Activated T-cell treated with anti-CD3 and anti-CD28 coated beads, Interleukin-2, amount 50 U/mL, for 24 hours (primary cell): ENCODE results near the gene CEACAM1.
A peak's percentile ranks its signal among the peaks of the same experiment; 100 is the strongest.
"Not testable (repeated sequence)": the region's sequence is repeated elsewhere in the genome, so short reads cannot be mapped to it uniquely, and the experiment has no call there.

ENCODE experiments used
- DNase-seq: peaks from one replicate; pipeline ENCODE4 v3.0.0-alpha.2; 2020
- H3K27ac Mint-ChIP-seq: 2 replicates; pipeline ENCODE4 v1.8.0; 2020; ENCODE audit warnings: mild to moderate bottlenecking, mixed read lengths
- H3K27me3 Mint-ChIP-seq: 2 replicates; pipeline ENCODE4 v1.8.0; 2020; ENCODE audit warnings: mixed read lengths
- H3K36me3 Mint-ChIP-seq: 2 replicates; pipeline ENCODE4 v1.8.0; 2020; ENCODE audit warnings: low read depth, mixed read lengths
- H3K4me1 Mint-ChIP-seq: 2 replicates; pipeline ENCODE4 v1.8.0; 2020; ENCODE audit warnings: low read depth, mixed read lengths
- H3K4me3 Mint-ChIP-seq: 2 replicates; pipeline ENCODE4 v1.8.0; 2020; ENCODE audit warnings: mild to moderate bottlenecking, moderate library complexity, mixed read lengths
- H3K9me3 Mint-ChIP-seq: 2 replicates; pipeline ENCODE4 v1.8.0; 2020; ENCODE audit warnings: mixed read lengths

Gene CEACAM1

GRCh38 chr19:42508892-42509444, 19.3 kb downstream of the CEACAM1 start:
- no peak overlapping the region for H3K4me3 Mint-ChIP-seq
- H3K4me1 Mint-ChIP-seq = peaks cover 38% of the 10 kb centered on the region
- no peak for DNase-seq
- peaks cover 8% of the 10 kb centered on the region for H3K36me3 Mint-ChIP-seq
- H3K27ac Mint-ChIP-seq = peak overlapping the region; percentile 39
- H3K27me3 Mint-ChIP-seq = no peaks in the 10 kb centered on the region
- H3K9me3 Mint-ChIP-seq = no peaks in the 10 kb centered on the region

GRCh38 chr19:42505066-42505465, 23.2 kb downstream of the CEACAM1 start:
- no peak overlapping the region for H3K27ac Mint-ChIP-seq
- H3K27me3 Mint-ChIP-seq = no peaks in the 10 kb centered on the region
- no peak overlapping the region for H3K4me3 Mint-ChIP-seq
- peaks cover 26% of the 10 kb centered on the region for H3K4me1 Mint-ChIP-seq
- no peaks in the 10 kb centered on the region for H3K9me3 Mint-ChIP-seq
- no peak for DNase-seq
- peaks cover 3% of the 10 kb centered on the region for H3K36me3 Mint-ChIP-seq

- Mint-ChIP-seq H3K27ac (no peak overlapping the region), H3K36me3 (no peaks in the 10 kb centered on the region), H3K9me3 (no peaks in the 10 kb centered on the region), H3K27me3 (no peaks in the 10 kb centered on the region), H3K4me3 (no peak overlapping the region), H3K4me1 (peaks cover 23% of the 10 kb centered on the region)
- DNase-seq = no peak
Observed at GRCh38 chr19:42501733-42502132, 26.5 kb downstream of the CEACAM1 start.

- H3K4me1 Mint-ChIP-seq = peaks cover 22% of the 10 kb centered on the region
- H3K27ac Mint-ChIP-seq, H3K4me3 Mint-ChIP-seq, H3K9me3 Mint-ChIP-seq, H3K36me3 Mint-ChIP-seq, H3K27me3 Mint-ChIP-seq, DNase-seq: not testable (repeated sequence)
Observed at GRCh38 chr19:42501243-42501642, 27.0 kb downstream of the CEACAM1 start.

GRCh38 chr19:42498169-42498757, 30.0 kb downstream of the CEACAM1 start:
- Mint-ChIP-seq H3K27me3 (no peaks in the 10 kb centered on the region), H3K27ac (no peak overlapping the region), H3K4me3 (no peak overlapping the region), H3K9me3 (no peaks in the 10 kb centered on the region), H3K36me3 (no peaks in the 10 kb centered on the region), H3K4me1 (peaks cover 13% of the 10 kb centered on the region)
- no peak for DNase-seq

- Mint-ChIP-seq H3K4me3 (no peak overlapping the region), H3K27me3 (no peaks in the 10 kb centered on the region)
Observed at GRCh38 chr19:42497492-42498168, 30.7 kb downstream of the CEACAM1 start.

GRCh38 chr19:42496460-42497133, 31.7 kb downstream of the CEACAM1 start:
- no peaks in the 10 kb centered on the region for H3K36me3 Mint-ChIP-seq
- H3K9me3 Mint-ChIP-seq = no peaks in the 10 kb centered on the region
- no peak for DNase-seq
- H3K27me3 Mint-ChIP-seq = no peaks in the 10 kb centered on the region
- peaks cover 8% of the 10 kb centered on the region for H3K4me1 Mint-ChIP-seq
- no peak overlapping the region for H3K27ac Mint-ChIP-seq
- H3K4me3 Mint-ChIP-seq = no peak overlapping the region

More at GRCh38 chr19:42497492-42498168, 30.7 kb downstream of the CEACAM1 start:
- Mint-ChIP-seq H3K4me1 (peaks cover 13% of the 10 kb centered on the region), H3K27ac (no peak overlapping the region), H3K36me3 (no peaks in the 10 kb centered on the region), H3K9me3 (no peaks in the 10 kb centered on the region)
- DNase-seq = no peak

- no peaks in the 10 kb centered on the region for H3K9me3 Mint-ChIP-seq
- no peak overlapping the region for H3K4me3 Mint-ChIP-seq
- no peak for DNase-seq
Observed at GRCh38 chr19:42495663-42496062, 32.6 kb downstream of the CEACAM1 start.

GRCh38 chr19:42494321-42494720, 34.0 kb downstream of the CEACAM1 start:
- no peak for DNase-seq
- Mint-ChIP-seq H3K36me3 (no peaks in the 10 kb centered on the region), H3K9me3 (no peaks in the 10 kb centered on the region), H3K4me3 (no peak overlapping the region), H3K27me3 (no peaks in the 10 kb centered on the region), H3K4me1 (peaks cover 8% of the 10 kb centered on the region), H3K27ac (no peak overlapping the region)

More at GRCh38 chr19:42495663-42496062, 32.6 kb downstream of the CEACAM1 start:
- H3K36me3 Mint-ChIP-seq = no peaks in the 10 kb centered on the region
- H3K27me3 Mint-ChIP-seq = no peaks in the 10 kb centered on the region
- H3K27ac Mint-ChIP-seq = no peak overlapping the region
- peaks cover 8% of the 10 kb centered on the region for H3K4me1 Mint-ChIP-seq

- no peak overlapping the region for H3K27ac Mint-ChIP-seq
- DNase-seq = no peak
- H3K36me3 Mint-ChIP-seq = no peaks in the 10 kb centered on the region
- no peaks in the 10 kb centered on the region for H3K27me3 Mint-ChIP-seq
- H3K4me3 Mint-ChIP-seq = no peak overlapping the region
- no peaks in the 10 kb centered on the region for H3K9me3 Mint-ChIP-seq
- H3K4me1 Mint-ChIP-seq = peaks cover 8% of the 10 kb centered on the region
Observed at GRCh38 chr19:42488783-42489521, 39.3 kb downstream of the CEACAM1 start.

- Mint-ChIP-seq H3K4me1 (peaks cover 11% of the 10 kb centered on the region), H3K9me3 (no peaks in the 10 kb centered on the region), H3K27me3 (no peaks in the 10 kb centered on the region), H3K27ac (no peak overlapping the region), H3K36me3 (no peaks in the 10 kb centered on the region), H3K4me3 (no peak overlapping the region)
- no peak for DNase-seq
Observed at GRCh38 chr19:42487798-42488178, 40.5 kb downstream of the CEACAM1 start.

GRCh38 chr19:42487032-42487797, 41.1 kb downstream of the CEACAM1 start:
- no peak overlapping the region for H3K4me3 Mint-ChIP-seq
- no peaks in the 10 kb centered on the region for H3K27me3 Mint-ChIP-seq
- no peak for DNase-seq
- no peaks in the 10 kb centered on the region for H3K36me3 Mint-ChIP-seq
- H3K9me3 Mint-ChIP-seq = no peaks in the 10 kb centered on the region
- H3K4me1 Mint-ChIP-seq = peaks cover 11% of the 10 kb centered on the region
- H3K27ac Mint-ChIP-seq = no peak overlapping the region

GRCh38 chr19:42485036-42485435, 43.2 kb downstream of the CEACAM1 start:
- peaks cover 27% of the 10 kb centered on the region for H3K4me1 Mint-ChIP-seq
- not testable (repeated sequence) for H3K36me3 Mint-ChIP-seq, H3K9me3 Mint-ChIP-seq, H3K4me3 Mint-ChIP-seq, DNase-seq, H3K27ac Mint-ChIP-seq, H3K27me3 Mint-ChIP-seq
